ENCODE data around the gene SLC9A3. TPM values are rescaled to one million over a fixed set of nuclear protein-coding genes. Genes with fewer than 3 reads are reported as not detected.
A peak's percentile ranks its signal among the peaks of the same experiment; 100 is the strongest.

Gene SLC9A3
- total RNA-seq, 1 experiment from 2014 or later = 0.85 TPM

DNA sequence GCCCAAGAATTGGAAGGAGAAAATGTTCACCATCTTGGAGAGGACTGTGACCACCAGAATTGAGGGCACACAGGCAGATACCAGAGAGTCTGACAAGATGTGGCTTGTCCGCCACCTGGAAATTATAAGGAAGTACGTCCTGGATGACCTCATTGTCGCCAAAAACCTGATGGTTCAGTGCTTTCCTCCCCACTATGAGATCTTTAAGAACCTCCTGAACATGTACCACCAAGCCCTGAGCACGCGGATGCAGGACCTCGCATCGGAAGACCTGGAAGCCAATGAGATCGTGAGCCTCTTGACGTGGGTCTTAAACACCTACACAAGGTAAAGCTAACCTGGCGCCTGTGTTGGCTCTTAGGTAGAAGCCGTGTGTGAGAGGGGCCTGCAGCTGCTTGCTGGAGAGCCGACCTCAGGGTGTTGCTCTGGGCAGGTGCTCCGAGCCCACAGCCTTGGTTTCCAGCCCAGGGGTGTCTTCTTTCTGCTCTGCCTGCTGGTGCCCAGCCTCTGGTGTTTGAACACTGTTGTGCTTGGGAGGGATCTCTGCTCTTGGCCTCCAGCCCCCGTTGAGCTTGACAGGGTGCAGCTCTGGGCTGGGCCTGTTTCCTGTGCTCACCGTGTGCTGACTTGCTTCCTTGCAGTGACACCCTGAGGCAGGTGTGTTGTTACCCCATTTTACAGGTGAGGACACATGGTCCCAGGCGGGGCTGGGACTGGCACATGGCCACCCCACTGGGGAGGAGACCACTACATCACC is 70.3 kb downstream of the SLC9A3 start:
- no peaks in the 10 kb centered on the region for H3K79me1 ChIP-seq (ENCODE audit: insufficient read depth, low read depth, low read length, poor library complexity, severe bottlenecking)
- no CpG with 5 or more reads among the region's 16 CpGs for WGBS (ENCODE audit: extremely low coverage, insufficient read length, low lambda C conversion rate)
- peaks cover 54 to 88% (median 81%) of the 10 kb centered on the region in 3 experiments for H3K36me3 Mint-ChIP-seq (ENCODE audit: insufficient read depth in 1 of 3, low read depth in 3 of 3)
- H4K8ac ChIP-seq (replicated peaks; ENCODE audit: insufficient read length, low read depth, low read length) = no peak overlapping the region
- H3K23me2 ChIP-seq (ENCODE audit: insufficient read length, low read depth, low read length, poor library complexity, severe bottlenecking) = no peaks in the 10 kb centered on the region
- H2AFZ ChIP-seq (ENCODE audit: low read length) = no peak overlapping the region
- no peaks in the 10 kb centered on the region for H3K9me3 ChIP-seq (ENCODE audit: control insufficient read depth, low read depth, low read length)
- H3K9me3 Mint-ChIP-seq = peaks cover 10 to 16% of the 10 kb centered on the region in 2 experiments
- H3K4me3 Mint-ChIP-seq = no peak overlapping the region
- DNase-seq = peak; percentile 25
- no peak overlapping the region for H3K4me2 ChIP-seq (ENCODE audit: insufficient read depth, insufficient read length, low read length)
- no peaks in the 10 kb centered on the region for H3K79me2 ChIP-seq (ENCODE audit: insufficient read depth, low read length)
- H3K27me3 ChIP-seq (ENCODE audit: insufficient read depth, low read length) = no peaks in the 10 kb centered on the region
- H3K4me1 Mint-ChIP-seq = peaks cover 13% of the 10 kb centered on the region in 2 experiments
- H3K9ac ChIP-seq (ENCODE audit: extremely low read depth, insufficient read length, low read length) = no peak overlapping the region
- H2BK20ac ChIP-seq (ENCODE audit: low read depth, low read length, poor library complexity, severe bottlenecking) = no peak overlapping the region
- no peak overlapping the region for H3K23ac ChIP-seq (ENCODE audit: insufficient read length, low read depth, low read length)
- no peak overlapping the region for H3K4ac ChIP-seq (ENCODE audit: low read depth, low read length)
- H3T11ph ChIP-seq (ENCODE audit: low read length) = no peak overlapping the region
- H4K20me1 ChIP-seq (ENCODE audit: control insufficient read depth, insufficient read depth, insufficient read length) = no peaks in the 10 kb centered on the region
- H3K27ac Mint-ChIP-seq = peak overlapping the region; percentile 17 to 87 (median 45); a peak in 3 of 7 replicates
- TF ChIP-seq, protein P1, sequence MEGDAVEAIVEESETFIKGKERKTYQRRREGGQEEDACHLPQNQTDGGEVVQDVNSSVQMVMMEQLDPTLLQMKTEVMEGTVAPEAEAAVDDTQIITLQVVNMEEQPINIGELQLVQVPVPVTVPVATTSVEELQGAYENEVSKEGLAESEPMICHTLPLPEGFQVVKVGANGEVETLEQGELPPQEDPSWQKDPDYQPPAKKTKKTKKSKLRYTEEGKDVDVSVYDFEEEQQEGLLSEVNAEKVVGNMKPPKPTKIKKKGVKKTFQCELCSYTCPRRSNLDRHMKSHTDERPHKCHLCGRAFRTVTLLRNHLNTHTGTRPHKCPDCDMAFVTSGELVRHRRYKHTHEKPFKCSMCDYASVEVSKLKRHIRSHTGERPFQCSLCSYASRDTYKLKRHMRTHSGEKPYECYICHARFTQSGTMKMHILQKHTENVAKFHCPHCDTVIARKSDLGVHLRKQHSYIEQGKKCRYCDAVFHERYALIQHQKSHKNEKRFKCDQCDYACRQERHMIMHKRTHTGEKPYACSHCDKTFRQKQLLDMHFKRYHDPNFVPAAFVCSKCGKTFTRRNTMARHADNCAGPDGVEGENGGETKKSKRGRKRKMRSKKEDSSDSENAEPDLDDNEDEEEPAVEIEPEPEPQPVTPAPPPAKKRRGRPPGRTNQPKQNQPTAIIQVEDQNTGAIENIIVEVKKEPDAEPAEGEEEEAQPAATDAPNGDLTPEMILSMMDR (conservative IDR thresholded peaks at IDR 0.05) = no peak
- no peak overlapping the region for H2AK5ac ChIP-seq (ENCODE audit: insufficient read length, low read length)
- no peak overlapping the region for H3K18ac ChIP-seq (ENCODE audit: insufficient read length, low read depth, low read length)
- H2BK5ac ChIP-seq (ENCODE audit: insufficient read length, low read length) = no peak overlapping the region
- H4K5ac ChIP-seq (ENCODE audit: insufficient read length, low read depth, low read length) = no peak overlapping the region
- no peak overlapping the region for H3K56ac ChIP-seq (ENCODE audit: insufficient read length, low read depth, low read length)
- no peak overlapping the region for H3K14ac ChIP-seq (ENCODE audit: insufficient read depth, low read length)
- H2BK12ac ChIP-seq (ENCODE audit: insufficient read length, low read depth, low read length) = no peak overlapping the region
- no peak overlapping the region for H2BK120ac ChIP-seq (ENCODE audit: low read depth, low read length, poor library complexity, severe bottlenecking)
- H2BK15ac ChIP-seq (ENCODE audit: low read depth, low read length) = no peak overlapping the region
- no peak overlapping the region for H4K91ac ChIP-seq (ENCODE audit: insufficient read length, low read depth, low read length)
- no peaks in the 10 kb centered on the region for H3K27me3 Mint-ChIP-seq (ENCODE audit: low read depth)
- H3K27ac ChIP-seq (ENCODE audit: insufficient read length, low read depth, low read length) = no peak overlapping the region
- H3K4me1 ChIP-seq (ENCODE audit: insufficient read depth, low read length) = no peaks in the 10 kb centered on the region; the same call in 1 of the 2 replicates

Data from H9 (cell line).